ENCODE results near the gene SMNDC1. TPM values are rescaled to one million over a fixed set of nuclear protein-coding genes. Genes with fewer than 3 reads are reported as not detected.

The SMNDC1 gene
- total RNA-seq, 4 donors from 2014 or later = 9.7 to 17.0 (median 13.1) TPM

GRCh38 chr10:110350812-110351211 lies 46.1 kb upstream of the SMNDC1 start:
- Histone ChIP-seq H3K9me3 (no peaks in the 10 kb centered on the region), H3K4me3 (no peak overlapping the region), H3K27ac (replicated peaks in 1 of 4) (no peak overlapping the region), H3K4me1 (peaks cover 10 to 22% (median 21%) of the 10 kb centered on the region in 4 donors), H3K36me3 (no peaks in the 10 kb centered on the region), H3K27me3 (no peaks in the 10 kb centered on the region)
- no peak for TF ChIP-seq POLR2A (IDR thresholded peaks at IDR 0.05; ENCODE audit: low read depth)
- no peak for TF ChIP-seq POLR2AphosphoS5 (IDR thresholded peaks at IDR 0.05)
- TF ChIP-seq CTCF (IDR thresholded peaks at IDR 0.05) = no peak
- no peak for TF ChIP-seq EP300 (IDR thresholded peaks at IDR 0.05)
- no peak for DNase-seq (ENCODE audit: extremely low spot score)
- WGBS = 95% methylated on average over 2 of the region's 2 CpGs
- intact Hi-C loops (cut with DNase I) = no loop called here

GRCh38 chr10:110349831-110350230 lies 45.1 kb upstream of the SMNDC1 start:
- Histone ChIP-seq H3K27me3 (no peaks in the 10 kb centered on the region), H3K36me3 (no peaks in the 10 kb centered on the region), H3K9me3 (no peaks in the 10 kb centered on the region), H3K4me3 (no peak overlapping the region), H3K27ac (replicated peaks in 1 of 4) (no peak overlapping the region), H3K4me1 (peaks cover 10 to 22% (median 21%) of the 10 kb centered on the region in 4 donors)
- no peak for DNase-seq (ENCODE audit: extremely low spot score)
- WGBS = 80% methylated on average over 3 of the region's 3 CpGs
- no peak for TF ChIP-seq EP300 (IDR thresholded peaks at IDR 0.05)
- TF ChIP-seq POLR2A (IDR thresholded peaks at IDR 0.05; ENCODE audit: low read depth) = no peak
- TF ChIP-seq CTCF (IDR thresholded peaks at IDR 0.05) = no peak
- no peak for TF ChIP-seq POLR2AphosphoS5 (IDR thresholded peaks at IDR 0.05)
- intact Hi-C loops (cut with DNase I) = no loop called here

- intact Hi-C loops (cut with DNase I) = no loop called here
- DNase-seq (ENCODE audit: extremely low spot score) = no peak
- TF ChIP-seq POLR2A (IDR thresholded peaks at IDR 0.05; ENCODE audit: low read depth) (no peak), CTCF (IDR thresholded peaks at IDR 0.05) (no peak), EP300 (IDR thresholded peaks at IDR 0.05) (no peak), POLR2AphosphoS5 (IDR thresholded peaks at IDR 0.05) (no peak)
- Histone ChIP-seq H3K27ac (replicated peaks in 1 of 4) (no peak overlapping the region), H3K4me3 (no peak overlapping the region), H3K36me3 (no peaks in the 10 kb centered on the region), H3K4me1 (peaks cover 7 to 19% (median 18%) of the 10 kb centered on the region in 4 donors), H3K9me3 (no peaks in the 10 kb centered on the region), H3K27me3 (no peaks in the 10 kb centered on the region)
- WGBS = 78% methylated on average over 5 of the region's 5 CpGs
Observed at GRCh38 chr10:110349386-110349785, 44.7 kb upstream of the SMNDC1 start.

- TF ChIP-seq POLR2A (IDR thresholded peaks at IDR 0.05; ENCODE audit: low read depth) (no peak), POLR2AphosphoS5 (IDR thresholded peaks at IDR 0.05) (no peak), CTCF (IDR thresholded peaks at IDR 0.05) (no peak)
- Histone ChIP-seq H3K27ac (replicated peaks in 1 of 4) (no peak overlapping the region), H3K4me3 (no peak overlapping the region), H3K9me3 (no peaks in the 10 kb centered on the region), H3K4me1 (peaks cover 4 to 9% (median 8%) of the 10 kb centered on the region in 4 donors), H3K27me3 (no peaks in the 10 kb centered on the region), H3K36me3 (no peaks in the 10 kb centered on the region)
- no peak for DNase-seq (ENCODE audit: extremely low spot score)
- intact Hi-C loops (cut with DNase I) = no loop called here
Observed at GRCh38 chr10:110348336-110348735, 43.6 kb upstream of the SMNDC1 start.

- intact Hi-C loops (cut with DNase I) = no loop called here
- Histone ChIP-seq H3K36me3 (no peaks in the 10 kb centered on the region), H3K9me3 (no peaks in the 10 kb centered on the region), H3K4me3 (no peak overlapping the region), H3K27me3 (no peaks in the 10 kb centered on the region), H3K27ac (replicated peaks in 1 of 4) (no peak overlapping the region), H3K4me1 (no peaks in the 10 kb centered on the region)
- no peak for DNase-seq (ENCODE audit: extremely low spot score)
- no peak for TF ChIP-seq POLR2AphosphoS5 (IDR thresholded peaks at IDR 0.05)
- TF ChIP-seq CTCF (IDR thresholded peaks at IDR 0.05) = no peak
- no peak for TF ChIP-seq EP300 (IDR thresholded peaks at IDR 0.05)
- no peak for TF ChIP-seq POLR2A (IDR thresholded peaks at IDR 0.05; ENCODE audit: low read depth)
- 93% methylated on average over 4 of the region's 4 CpGs for WGBS
Observed at GRCh38 chr10:110346914-110347313, 42.2 kb upstream of the SMNDC1 start.

Measured in esophagus muscularis mucosa (tissue), 4 donors.